Dedifferentiated amniotic fluid mesenchymal stem cell (primary cell): ENCODE data around the gene USP9X.
"Not testable (repeated sequence)": the region's sequence is repeated elsewhere in the genome, so short reads cannot be mapped to it uniquely, and the experiment has no call there.

Experiments
- DNase-seq: peaks from one replicate; pipeline ENCODE4 v3.0.0-alpha.2; 2016; ENCODE audit errors: extremely low spot score

The USP9X gene

DNA sequence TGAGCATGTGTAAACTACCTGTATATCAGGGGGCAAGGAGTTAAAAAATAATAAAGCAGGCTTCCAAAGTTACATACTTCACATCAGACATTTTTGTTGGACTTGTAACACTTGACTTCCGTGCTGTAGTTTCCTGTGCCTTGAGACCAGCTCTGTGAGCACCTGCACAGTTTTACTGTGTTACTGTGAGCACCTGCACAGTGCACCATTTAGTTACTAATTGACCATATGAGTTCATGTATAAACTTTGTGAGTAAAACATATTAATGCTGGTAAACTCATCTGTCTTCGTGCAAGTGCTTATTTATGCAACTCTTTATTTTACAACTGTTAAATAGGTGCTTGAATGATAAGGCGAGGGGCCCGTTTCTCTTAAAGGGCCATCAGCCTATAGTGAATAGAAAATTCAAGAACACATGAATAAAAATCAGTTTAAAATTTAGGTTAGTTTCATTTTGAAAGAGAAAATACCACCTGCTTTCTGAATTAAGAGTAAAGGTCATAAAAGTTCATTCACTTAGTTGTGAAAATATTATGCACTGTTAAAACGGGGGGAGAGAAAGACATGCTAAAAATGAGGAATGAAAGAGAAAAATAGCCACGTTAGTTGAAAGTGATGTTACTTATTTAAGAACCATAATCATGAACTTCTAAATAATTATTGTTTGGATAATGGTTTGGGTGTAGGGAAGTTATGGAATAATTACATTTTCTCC, 42.4 kb downstream of the USP9X start:
- DNase-seq = no peak

DNA sequence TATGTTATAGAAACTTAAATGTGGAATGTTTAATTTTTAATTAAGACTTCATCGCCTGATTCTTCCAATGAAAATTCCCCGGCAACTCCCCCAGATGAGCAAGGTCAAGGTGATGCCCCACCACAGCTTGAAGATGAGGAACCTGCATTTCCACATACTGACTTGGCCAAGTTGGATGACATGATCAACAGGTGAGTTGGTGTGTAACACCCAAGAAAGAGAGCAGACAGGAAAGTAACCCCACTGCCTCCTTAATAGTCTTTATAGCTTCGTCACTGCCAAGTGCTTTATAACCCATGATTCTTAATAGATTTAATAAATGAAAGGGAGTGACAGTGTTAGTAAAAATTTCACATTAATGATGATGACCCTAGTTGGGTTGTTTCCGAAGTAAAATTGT, 43.7 kb downstream of the USP9X start:
- no peak for DNase-seq

DNA sequence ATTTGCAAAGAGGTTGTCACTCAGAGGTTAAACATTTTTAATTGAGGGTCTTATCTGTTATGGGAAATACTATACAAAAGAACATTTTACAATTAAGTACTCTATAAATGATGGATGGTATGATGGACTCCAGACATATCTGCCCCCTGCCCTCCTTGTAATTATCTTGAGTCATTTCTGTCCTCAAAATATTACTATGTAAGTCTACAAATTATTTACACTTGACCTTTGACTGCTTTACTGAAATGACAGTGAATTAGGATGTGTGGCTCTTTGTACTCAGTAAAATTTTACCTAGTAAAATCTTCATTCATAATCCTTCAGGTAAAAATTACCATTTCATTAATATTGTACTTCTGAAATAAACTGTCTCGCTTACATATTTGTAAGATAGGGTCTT, 46.5 kb downstream of the USP9X start:
- no peak for DNase-seq

DNA sequence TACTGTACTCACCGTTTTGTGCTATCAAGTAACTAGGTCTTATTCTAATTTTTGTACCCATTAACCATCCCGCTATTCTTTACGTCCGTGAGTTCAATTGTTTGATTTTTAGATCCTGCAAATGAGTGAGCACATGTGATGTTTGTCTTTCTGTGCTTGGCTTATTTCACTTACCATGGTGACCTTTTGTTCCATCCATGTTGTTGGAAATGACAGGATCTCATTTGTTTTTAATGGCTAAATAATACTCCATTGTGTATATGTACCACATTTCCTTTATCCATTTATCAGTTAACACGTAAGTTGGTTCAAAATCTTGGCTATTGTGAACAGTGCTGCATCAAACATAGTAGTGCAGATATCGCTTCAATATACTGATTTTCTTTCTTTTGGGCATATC, 48.3 kb downstream of the USP9X start:
- no peak for DNase-seq

DNA sequence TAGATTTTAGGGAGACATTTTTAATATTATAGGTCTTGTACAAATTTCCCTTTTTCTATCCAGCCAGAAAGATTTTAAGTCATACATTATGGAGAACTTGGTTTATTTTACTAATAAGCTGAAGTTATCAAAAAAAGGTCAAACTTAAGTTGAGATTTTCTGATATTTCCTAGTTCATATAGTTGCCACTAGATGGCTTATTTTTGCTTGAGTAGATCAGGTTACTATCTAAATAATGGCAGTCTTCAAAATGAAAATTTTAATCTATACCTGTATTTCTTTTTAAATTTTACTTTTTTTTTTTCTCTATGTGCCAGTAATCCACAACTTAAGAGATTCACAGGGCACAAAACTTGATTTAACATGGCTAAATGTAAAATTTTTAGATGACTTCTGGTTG, 52.3 kb downstream of the USP9X start:
- peak; percentile 30 for DNase-seq

DNA sequence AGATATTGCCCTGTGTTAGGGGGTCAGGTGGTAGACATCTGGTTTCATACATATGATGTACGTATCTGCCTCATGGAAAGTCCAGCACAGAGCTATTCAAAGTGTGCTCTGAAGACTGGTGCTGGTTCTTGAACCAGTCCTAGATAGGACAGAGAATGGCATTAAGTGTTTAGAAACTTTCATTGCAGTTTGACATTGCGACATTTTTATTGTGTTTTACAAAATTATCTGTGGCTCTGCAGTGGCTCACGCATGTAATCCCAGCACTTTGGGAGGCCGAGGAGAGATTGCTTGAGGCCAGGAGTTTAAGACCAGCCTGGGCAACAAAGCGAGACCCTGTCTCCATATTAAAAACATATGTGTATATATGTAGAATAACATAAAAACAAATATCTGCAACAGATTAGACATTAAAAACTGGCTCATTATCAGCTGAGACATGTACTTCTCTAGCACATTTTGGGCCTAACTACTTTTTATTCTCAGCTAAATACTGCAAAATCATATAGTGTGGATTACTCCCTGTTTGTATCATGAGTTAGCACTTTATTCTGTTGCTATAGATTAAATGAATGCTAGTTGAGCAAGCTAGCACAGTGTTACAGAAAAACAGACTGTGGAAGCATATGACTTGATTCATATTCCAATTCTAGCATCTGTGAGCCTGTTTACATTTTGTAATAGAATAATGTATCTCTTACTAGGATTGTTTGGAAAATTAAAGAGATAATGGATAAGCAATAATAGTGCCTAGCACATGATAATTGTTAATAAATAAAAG, 57.1 kb downstream of the USP9X start:
- no peak for DNase-seq

DNA sequence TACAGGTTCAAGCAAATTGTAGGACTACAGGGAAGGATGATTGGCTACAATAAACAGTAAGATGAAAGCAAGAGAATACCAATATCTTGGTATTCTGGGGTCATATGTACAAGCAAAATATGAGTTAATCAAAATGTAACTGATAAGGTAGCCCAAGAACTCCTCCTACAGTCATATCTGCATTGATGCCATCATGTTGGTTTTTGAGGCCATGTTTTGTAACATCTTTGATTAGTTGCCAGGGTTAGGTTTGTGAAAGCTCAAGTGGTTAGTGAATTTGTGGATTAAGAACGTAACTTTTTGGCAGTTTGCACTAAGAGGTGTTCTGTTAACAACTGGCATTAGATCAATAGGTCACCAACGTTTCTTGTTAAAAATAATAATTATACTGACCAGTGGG, 59.6 kb downstream of the USP9X start:
- DNase-seq = no peak

DNA sequence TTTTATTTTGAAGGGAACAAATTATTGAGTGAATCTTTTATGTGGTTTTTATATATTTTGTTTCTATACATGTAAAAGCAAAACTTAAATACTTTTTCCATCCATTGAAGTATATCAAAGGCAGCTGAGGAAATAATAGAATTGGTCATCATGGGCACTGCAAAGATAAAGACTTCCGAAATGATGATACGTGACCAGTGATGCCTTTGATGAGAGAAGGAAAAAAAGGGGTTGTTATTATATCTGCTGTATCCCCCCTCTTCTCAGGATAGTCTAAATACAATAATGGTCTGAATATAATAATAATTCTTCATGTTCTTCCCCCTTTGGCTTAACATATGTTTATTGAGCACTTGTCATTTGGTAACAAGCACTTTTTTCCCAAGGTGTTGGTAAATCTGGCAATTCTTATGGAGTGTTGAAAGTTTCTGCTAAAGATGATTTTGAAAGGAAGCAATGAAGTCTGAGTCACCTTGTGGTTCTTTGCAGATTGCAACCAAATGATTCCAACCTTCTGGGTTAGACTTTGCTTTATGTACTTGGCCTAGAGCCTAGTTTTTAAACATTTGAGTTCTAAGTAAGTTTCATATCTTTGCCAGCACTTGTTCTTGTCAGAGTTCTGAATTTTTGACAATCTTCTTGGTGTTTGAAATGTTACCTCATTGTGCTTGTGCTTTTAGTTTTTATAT, 60.8 kb downstream of the USP9X start:
- DNase-seq = peak; percentile 71

DNA sequence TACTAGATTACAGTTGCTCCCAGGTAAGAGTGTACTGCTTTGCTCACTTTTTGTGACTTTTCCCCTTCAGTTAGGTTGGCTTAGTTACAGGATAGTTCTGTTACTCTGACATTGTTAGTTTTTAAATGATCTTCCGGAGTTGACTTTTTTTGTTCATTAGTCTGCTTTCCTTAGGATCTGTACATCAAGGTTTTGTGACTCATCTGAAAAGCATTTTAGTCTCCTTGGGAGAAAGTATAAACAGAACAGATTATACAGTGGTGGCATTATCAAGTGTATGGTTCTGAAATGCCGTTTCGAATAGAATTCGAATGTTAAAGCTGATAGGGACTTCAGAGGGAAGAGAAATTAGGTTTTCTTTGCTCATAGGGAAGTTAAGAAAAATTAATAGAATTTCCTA, 63.3 kb downstream of the USP9X start:
- DNase-seq = peak; percentile 44

DNA sequence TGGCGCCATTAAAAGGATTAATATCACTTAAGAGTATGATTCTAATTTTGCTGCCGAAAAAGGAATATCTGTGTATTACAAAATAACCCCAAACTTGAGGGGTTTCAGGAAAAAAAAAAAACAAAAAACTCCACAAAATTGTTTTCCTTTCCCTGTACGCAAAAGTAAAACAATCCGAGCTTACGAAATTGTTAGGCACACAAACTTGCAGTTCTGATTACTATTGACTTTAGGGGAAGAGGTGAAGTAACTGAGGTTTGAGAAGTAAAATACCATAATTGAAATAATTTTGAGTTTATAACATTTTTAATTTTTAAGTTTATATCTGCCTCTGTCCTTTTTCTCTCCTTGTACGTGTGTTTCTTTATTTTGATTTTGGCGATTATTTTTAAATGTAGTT, 64.8 kb downstream of the USP9X start:
- DNase-seq = no peak

DNA sequence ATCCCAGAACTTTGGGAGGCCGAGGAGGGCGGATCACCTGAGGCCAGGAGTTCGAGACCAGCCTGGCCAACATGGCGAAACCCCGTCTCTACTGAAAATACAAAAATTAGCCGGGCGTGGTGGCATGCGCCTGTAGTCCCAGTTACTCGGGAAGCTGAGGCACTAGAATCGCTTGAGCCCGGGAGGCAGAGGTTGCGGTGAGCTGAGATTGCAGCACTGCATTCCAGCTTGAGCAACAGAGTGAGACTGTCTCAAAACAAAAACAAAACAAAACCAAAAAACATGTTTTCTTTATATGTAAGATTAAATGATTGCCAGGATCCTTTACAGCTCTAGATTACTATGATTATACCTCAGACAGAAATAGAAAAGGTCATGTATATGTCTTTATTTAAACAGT, 66.5 kb downstream of the USP9X start:
- DNase-seq = not testable (repeated sequence)

DNA sequence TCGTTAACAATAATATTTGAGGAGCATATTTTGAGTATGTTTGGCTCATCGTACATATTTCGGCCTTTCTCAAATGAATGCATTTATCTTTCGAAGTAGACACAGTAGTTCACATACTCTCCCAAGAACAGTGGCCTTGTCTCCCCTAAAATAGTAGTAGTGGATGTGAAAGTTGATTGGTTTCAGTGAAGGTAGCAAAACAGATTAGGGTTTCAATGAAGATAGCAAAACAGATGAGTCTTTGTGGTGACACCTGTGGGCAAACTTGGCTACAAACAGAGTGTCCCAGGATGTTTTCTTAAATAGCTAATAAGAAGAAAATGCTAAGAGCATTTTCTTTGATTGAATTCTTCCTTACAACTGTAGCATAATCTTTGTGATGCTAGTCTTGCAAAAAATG, 67.0 kb downstream of the USP9X start:
- no peak for DNase-seq

DNA sequence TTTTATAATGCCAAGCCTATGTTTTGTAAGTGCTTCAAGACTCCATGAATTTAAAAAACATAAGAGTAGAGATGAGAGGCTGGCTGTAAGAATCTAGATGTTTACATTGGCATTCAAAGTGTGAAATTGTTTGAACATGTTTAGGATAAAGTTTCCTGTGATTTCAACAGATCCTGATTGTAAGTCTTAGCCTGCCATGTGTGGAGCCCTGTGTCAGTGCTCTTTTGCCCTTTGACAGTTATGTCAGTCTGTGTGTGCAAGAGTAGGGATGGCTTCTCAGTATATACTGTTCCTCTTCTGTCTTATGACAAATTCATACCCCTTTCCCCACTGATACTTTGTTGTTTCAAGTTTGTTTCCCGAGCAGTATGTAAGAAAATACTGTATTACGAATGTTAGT, 68.2 kb downstream of the USP9X start:
- DNase-seq = no peak

DNA sequence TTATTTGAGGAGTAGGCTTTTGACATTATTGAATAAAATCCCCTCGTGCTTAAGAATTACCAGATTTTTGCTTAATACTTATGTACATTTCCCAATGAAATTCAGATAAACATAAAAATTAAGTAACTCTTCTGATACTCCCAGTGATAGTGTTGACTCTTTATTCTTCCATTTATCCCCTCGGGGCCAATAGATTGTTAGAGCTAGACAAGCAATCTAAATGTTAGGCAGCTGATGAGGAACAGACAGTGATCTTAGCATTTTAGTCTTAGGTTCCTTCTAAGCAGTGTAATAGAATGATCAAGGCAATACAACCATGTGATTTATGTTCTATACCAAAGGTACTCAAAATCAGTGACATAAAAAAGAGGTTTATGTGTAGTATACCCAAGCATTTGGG, 68.7 kb downstream of the USP9X start:
- no peak for DNase-seq

DNA sequence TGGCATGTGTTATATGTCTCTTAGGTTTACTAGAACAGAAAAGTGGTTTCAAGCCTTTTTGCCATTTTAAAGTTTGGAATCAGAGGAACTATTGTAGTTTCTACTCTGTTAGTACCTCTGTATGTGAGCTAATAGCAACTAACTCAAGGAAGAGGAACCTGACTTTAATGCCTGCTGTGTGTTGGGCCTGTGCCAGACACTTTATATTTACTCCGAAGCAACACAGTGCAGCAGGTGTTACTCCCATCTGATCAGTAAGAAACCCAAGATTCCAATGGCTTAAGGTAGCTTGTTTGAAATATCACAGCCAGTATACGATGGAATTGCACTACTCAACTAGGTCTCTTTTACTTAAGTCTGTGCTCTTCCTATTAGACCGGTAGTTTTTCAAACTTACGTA, 79.2 kb downstream of the USP9X start:
- DNase-seq = no peak

DNA sequence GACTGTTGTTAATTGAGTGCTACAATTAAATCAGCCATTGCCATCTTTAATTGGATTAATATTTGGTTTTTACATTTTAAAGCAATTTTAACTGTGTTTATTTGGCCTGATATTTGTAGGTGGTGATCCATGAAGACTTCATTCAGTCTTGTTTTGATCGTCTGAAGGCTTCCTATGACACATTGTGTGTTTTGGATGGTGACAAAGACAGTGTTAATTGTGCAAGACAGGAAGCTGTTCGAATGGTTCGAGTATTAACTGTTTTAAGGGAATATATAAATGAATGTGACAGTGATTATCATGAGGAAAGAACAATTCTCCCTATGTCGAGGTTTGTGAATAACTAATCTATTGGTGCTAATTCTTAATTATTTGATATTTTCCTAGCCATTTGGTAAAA, 82.6 kb downstream of the USP9X start:
- no peak for DNase-seq

DNA sequence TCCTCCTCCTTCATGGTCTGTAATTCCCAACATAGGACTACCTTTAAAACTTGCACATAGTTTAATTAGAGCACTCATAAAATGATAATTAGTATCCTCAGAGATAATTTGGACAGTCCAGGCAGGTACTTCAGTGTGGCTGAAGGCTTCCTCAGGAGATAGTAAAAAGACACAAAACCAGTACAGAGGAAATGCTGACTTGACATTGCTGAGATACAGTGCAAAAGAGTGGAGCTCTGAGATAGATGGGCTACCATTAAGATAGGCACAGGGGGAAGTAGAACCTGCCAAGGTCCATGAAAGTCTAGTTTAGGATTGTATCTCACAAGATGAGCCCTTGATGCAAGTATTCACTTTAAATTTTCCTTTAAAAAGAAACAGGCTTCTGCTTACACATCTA, 91.0 kb downstream of the USP9X start:
- DNase-seq = no peak

DNA sequence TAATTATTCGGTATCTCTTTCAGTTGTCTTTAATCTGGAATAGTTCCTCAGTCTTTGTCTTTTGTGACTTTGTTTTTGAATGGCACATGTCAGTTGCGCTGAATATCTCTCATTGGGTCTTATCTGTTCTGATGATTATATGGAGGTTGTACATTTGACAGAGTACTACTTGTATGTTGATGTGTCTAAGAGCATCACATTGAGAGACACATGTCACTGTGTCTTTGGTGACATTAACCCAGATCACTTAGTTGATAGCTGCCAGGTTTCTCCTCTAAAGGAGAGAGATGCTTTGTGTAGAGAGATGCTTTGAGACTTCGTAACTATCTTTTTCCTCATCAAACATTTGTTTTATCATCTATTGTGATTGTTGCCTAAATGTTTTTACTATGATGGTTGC, 92.1 kb downstream of the USP9X start:
- no peak for DNase-seq

DNA sequence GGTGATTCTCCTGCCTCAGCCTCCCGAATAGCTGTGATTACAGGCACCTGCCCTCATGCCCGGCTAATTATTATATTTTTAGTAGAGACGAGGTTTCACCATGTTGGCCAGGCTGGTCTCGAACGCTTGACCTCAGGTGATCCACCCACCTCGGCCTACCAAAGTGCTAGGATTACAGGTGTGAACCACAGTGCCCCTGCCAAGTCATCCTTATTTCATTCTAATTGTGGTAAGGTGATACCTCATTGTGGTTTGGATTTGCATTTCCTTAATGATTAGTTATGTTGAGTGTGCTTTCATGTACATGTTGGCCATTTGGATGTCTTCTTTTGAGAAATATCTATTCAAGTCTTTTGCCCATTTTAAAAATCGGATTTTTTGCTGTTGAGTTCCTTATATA, 93.0 kb downstream of the USP9X start:
- no peak for DNase-seq

DNA sequence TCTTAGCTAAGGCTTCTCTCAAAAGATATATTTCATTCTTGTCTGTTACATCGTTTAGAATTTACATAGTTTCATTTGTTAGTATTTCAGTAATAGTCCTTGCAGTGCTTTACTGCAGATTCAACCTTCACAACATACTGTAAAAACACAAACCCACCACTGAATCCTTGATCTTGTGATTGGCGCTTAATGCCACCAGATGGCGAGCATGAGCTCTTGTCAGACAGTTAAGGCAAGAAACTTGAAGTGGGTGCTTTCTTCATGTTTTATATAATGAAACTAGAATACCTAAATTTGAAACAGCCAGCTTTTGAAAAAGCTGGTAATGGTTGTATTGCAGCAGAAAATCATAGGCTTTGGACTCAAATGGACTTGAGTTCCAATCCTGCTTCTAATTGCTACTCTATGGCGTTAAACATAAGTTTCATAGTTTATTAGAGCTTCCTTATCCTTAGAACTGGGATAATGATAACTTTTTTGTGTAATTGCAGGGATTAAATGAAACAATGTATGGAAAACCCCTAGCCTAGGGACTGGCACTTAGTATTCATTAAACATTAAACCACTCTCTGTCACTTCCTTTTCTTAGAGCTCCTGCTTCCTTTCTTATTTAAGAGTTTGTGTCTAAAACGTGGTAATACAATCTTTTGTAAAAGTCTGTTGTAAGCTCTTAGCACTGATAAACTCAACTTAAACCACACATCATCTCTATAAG, 95.1 kb downstream of the USP9X start:
- peak; percentile 66 for DNase-seq

DNA sequence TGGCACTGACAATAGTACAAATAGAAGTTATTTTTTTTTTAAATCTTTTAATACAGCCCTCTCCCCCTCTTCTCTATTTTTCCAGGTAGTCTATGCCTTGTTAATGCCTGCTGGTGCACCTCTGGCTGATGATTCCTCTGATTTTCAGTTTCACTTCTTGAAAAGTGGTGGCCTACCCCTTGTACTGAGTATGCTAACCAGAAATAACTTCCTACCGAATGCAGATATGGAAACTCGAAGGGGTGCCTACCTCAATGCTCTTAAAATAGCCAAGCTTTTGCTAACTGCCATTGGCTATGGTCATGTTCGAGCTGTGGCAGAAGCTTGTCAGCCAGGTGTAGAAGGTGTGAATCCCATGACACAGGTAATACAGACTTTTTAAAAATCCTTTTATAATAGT, 99.1 kb downstream of the USP9X start:
- no peak for DNase-seq

DNA sequence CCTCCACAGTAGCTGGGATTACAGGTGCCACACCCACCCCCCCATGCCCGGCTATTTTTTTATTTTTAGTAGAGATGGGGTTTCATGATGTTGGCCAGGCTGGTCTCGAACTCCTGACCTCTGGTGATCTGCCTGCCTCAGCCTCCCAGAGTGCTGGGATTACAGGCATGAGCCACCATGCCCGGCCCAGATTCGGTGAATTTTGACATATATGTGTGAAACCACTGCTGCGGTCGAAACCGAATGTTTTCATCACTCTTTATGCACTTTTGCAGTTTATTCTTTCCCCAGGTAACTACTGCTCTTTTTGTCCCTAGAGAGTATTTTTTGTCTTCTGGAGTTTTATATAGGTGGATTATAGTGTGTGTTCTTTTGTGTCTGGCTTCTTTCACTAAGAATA, 101.7 kb downstream of the USP9X start:
- DNase-seq = not testable (repeated sequence)
